ENCODE data around the gene PRR36.
"Not testable (repeated sequence)": the region's sequence is repeated elsewhere in the genome, so short reads cannot be mapped to it uniquely, and the experiment has no call there.

The PRR36 gene

DNA sequence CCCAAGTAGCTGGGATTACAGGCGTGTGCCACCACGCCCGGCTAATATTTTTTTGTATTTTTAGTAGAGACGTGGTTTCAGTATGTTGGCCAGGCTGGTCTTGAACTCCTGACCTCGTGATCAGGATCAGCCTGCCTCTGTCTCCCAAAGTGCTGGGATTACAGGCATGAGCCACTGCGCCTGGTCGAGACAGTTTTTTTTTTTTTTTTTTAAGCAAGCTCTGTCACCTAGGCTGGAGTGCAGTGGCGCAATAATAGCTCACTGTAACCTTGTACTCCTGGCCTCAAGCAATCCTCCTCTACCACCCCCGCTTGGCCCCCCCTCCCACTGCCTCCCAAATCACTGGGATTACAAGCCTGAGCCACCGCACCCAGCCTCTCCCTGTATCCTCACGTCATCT, 23.1 kb upstream of the PRR36 start:
- TF ChIP-seq, protein P1, sequence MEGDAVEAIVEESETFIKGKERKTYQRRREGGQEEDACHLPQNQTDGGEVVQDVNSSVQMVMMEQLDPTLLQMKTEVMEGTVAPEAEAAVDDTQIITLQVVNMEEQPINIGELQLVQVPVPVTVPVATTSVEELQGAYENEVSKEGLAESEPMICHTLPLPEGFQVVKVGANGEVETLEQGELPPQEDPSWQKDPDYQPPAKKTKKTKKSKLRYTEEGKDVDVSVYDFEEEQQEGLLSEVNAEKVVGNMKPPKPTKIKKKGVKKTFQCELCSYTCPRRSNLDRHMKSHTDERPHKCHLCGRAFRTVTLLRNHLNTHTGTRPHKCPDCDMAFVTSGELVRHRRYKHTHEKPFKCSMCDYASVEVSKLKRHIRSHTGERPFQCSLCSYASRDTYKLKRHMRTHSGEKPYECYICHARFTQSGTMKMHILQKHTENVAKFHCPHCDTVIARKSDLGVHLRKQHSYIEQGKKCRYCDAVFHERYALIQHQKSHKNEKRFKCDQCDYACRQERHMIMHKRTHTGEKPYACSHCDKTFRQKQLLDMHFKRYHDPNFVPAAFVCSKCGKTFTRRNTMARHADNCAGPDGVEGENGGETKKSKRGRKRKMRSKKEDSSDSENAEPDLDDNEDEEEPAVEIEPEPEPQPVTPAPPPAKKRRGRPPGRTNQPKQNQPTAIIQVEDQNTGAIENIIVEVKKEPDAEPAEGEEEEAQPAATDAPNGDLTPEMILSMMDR (IDR thresholded peaks at IDR 0.05; ENCODE audit: control insufficient read depth, insufficient read depth, low read depth, low read length, missing control alignments), result no peak

DNA sequence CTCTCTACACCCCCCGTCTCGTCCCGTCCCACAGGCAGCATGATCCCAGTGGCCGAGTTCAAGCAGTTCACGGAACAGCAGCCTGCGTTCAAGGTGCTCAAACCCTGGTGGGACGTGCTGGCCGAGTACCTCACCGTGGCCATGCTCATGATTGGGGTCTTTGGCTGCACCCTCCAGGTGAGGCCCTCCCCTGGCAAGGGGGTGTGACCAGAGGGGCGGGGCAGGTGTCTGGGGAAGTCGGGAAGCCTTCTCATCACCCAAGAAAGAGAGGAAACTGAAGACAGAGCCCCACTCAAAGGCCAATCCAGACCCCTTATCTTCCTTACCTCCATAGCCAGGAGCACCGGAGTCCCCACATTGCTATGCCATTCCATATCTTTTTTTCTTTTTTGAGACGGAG, 21.4 kb upstream of the PRR36 start:
- DNase-seq (ENCODE audit: low read depth), result no peak
- TF ChIP-seq, protein P1 (IDR thresholded peaks at IDR 0.05; ENCODE audit: control insufficient read depth, insufficient read depth, low read depth, low read length, missing control alignments), result no peak
- H3K4me3 ChIP-seq (ENCODE audit: control insufficient read depth, low read depth, low read length), result no peak overlapping the region

More for the DNA sequence above, 23.1 kb upstream of the PRR36 start:
- DNase-seq (ENCODE audit: low read depth), result no peak
- H3K4me3 ChIP-seq (ENCODE audit: control insufficient read depth, low read depth, low read length), result no peak overlapping the region

DNA sequence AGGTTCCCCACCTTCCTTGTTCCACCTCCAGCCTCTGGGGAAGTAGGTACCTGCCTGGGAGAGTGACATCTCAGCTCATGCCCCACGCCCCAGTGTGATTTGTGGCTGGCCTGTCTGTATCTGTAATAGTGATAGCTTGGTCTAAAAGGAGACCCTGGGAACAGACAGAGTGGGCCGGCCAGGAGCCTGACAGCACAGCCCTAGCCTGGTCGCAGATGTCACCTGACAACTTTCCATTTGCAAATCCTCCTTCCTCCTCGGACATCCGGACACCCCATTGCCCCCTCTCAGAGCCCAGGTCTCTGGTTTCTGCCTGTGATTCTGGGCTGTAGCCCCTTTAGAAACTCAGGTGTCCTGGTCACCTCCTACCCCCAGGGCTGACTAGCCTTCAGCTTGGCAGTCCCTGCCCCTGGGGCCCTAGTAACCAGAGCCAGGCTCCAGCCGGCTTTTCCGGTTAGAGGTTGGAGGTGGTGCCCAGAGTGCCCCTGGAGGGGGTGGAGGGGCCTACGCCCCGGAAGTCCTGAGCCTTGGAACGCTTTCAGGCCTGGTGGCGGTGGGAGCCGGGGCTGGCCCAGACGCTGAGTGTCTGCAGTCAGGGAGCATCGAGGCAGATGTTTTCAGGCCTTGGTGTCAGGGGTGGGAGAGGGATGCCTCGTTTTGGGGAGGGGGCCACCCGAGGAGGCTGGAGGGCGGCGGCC, 20.6 kb upstream of the PRR36 start:
- TF ChIP-seq, protein P1 (IDR thresholded peaks at IDR 0.05; ENCODE audit: control insufficient read depth, insufficient read depth, low read depth, low read length, missing control alignments), result no peak
- DNase-seq (ENCODE audit: low read depth), result no peak
- no peak overlapping the region for H3K4me3 ChIP-seq (ENCODE audit: control insufficient read depth, low read depth, low read length)

- not testable (repeated sequence) for DNase-seq (ENCODE audit: low read depth); H3K4me3 ChIP-seq (ENCODE audit: control insufficient read depth, low read depth, low read length)
Observed at GRCh38 chr19:7893362-7894101, 19.3 kb upstream of the PRR36 start.

- TF ChIP-seq, protein P1 (IDR thresholded peaks at IDR 0.05; ENCODE audit: control insufficient read depth, insufficient read depth, low read depth, low read length, missing control alignments), result no peak
- H3K4me3 ChIP-seq (ENCODE audit: control insufficient read depth, low read depth, low read length), result peak overlapping the region; percentile 95
- no peak for DNase-seq (ENCODE audit: low read depth)
Observed at GRCh38 chr19:7888826-7889217, 14.6 kb upstream of the PRR36 start.

DNA sequence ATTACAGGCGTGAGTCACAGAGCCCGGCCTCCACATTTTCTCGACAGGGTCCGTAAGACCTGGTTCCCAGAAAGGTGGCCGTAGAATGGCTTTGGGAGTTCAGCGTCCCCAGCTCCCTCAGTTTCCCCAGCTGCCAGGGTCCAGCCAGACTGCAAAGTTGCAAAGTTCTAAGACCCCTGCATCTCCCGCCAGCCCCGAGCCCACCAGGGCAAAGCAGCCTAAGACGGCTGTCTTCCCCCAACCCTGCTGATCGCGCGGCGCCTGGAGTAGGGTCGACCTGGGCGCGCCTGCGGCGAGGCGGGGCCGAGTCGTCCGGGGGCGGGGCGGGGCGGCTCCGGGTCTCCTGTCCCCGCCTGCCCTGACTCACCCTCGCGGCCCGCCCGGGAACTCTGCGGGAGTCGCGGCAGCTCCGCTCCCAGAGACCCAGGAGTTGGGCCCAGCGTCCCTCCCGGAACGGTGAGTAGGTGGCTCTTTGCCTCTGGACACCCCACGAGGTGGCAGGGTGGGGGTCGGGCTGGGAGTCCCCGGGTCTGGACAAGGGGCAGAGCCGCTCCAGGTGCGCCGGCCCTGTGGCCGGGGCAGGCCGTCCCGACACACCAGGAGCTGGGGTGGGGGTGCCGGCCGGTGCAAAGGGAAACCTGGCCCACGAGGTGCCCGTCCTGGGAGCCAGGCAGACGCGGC, 14.1 kb upstream of the PRR36 start, which contains the start of gene LRRC8E:
Gene LRRC8E (plus strand): TSS at position 366 of the 681 bp plus-strand sequence. CDS start 7,094 bp downstream, outside the sequence.
- DNase-seq (ENCODE audit: low read depth), result no peak
- peak within 1 kb of the TSS; percentile 95 for H3K4me3 ChIP-seq (ENCODE audit: control insufficient read depth, low read depth, low read length)
- TF ChIP-seq, protein P1 (IDR thresholded peaks at IDR 0.05; ENCODE audit: control insufficient read depth, insufficient read depth, low read depth, low read length, missing control alignments), result no peak

Data from AG09309 (cell line).